ENCODE measurements around the gene KCNG2.

KCNG2 gene

GRCh38 chr18:79896738-79897137 is 99.0 kb downstream of the KCNG2 start:
- no peaks in the 10 kb centered on the region for H4K20me1 ChIP-seq (ENCODE audit: insufficient read depth, low read length)
- H2AFZ ChIP-seq (ENCODE audit: low read depth, low read length) = no peak overlapping the region
- H3K79me2 ChIP-seq (ENCODE audit: low read length) = no peaks in the 10 kb centered on the region
- no peak overlapping the region for H3K4me2 ChIP-seq (ENCODE audit: low read length)
- H3K27me3 ChIP-seq (ENCODE audit: low read depth, low read length) = no peaks in the 10 kb centered on the region
- TF ChIP-seq CTCF (IDR thresholded peaks at IDR 0.05; ENCODE audit: low read depth, low read length) = no peak
- no peak for TF ChIP-seq EZH2phosphoT487 (IDR thresholded peaks at IDR 0.05; ENCODE audit: low read depth)
- no peak overlapping the region for H3K9ac ChIP-seq (ENCODE audit: low read length)
- H3K4me1 ChIP-seq (ENCODE audit: low read length) = no peaks in the 10 kb centered on the region
- peaks cover 66% of the 10 kb centered on the region for H3K9me3 ChIP-seq (ENCODE audit: insufficient read depth, low read length)
- H3K36me3 ChIP-seq (replicated peaks; ENCODE audit: low read depth, low read length) = peaks cover 43% of the 10 kb centered on the region
- H3K4me3 ChIP-seq (ENCODE audit: low read length) = no peak overlapping the region
- H3K27ac ChIP-seq (ENCODE audit: low read length) = no peak overlapping the region

- H3K79me2 ChIP-seq (ENCODE audit: low read length) = no peaks in the 10 kb centered on the region
- H4K20me1 ChIP-seq (ENCODE audit: insufficient read depth, low read length) = no peaks in the 10 kb centered on the region
- H3K4me1 ChIP-seq (ENCODE audit: low read length) = no peaks in the 10 kb centered on the region
- no peak overlapping the region for H3K27ac ChIP-seq (ENCODE audit: low read length)
- peaks cover 61% of the 10 kb centered on the region for H3K9me3 ChIP-seq (ENCODE audit: insufficient read depth, low read length)
- H2AFZ ChIP-seq (ENCODE audit: low read depth, low read length) = no peak overlapping the region
- H3K4me2 ChIP-seq (ENCODE audit: low read length) = no peak overlapping the region
- no peak overlapping the region for H3K9ac ChIP-seq (ENCODE audit: low read length)
- H3K27me3 ChIP-seq (ENCODE audit: low read depth, low read length) = no peaks in the 10 kb centered on the region
- H3K4me3 ChIP-seq (ENCODE audit: low read length) = no peak overlapping the region
- no peak for TF ChIP-seq CTCF (IDR thresholded peaks at IDR 0.05; ENCODE audit: low read depth, low read length)
- no peak for TF ChIP-seq EZH2phosphoT487 (IDR thresholded peaks at IDR 0.05; ENCODE audit: low read depth)
- H3K36me3 ChIP-seq (replicated peaks; ENCODE audit: low read depth, low read length) = peaks cover 57% of the 10 kb centered on the region
These were observed 100.3 kb downstream of the KCNG2 start for GRCh38 chr18:79897940-79898625.

DNA sequence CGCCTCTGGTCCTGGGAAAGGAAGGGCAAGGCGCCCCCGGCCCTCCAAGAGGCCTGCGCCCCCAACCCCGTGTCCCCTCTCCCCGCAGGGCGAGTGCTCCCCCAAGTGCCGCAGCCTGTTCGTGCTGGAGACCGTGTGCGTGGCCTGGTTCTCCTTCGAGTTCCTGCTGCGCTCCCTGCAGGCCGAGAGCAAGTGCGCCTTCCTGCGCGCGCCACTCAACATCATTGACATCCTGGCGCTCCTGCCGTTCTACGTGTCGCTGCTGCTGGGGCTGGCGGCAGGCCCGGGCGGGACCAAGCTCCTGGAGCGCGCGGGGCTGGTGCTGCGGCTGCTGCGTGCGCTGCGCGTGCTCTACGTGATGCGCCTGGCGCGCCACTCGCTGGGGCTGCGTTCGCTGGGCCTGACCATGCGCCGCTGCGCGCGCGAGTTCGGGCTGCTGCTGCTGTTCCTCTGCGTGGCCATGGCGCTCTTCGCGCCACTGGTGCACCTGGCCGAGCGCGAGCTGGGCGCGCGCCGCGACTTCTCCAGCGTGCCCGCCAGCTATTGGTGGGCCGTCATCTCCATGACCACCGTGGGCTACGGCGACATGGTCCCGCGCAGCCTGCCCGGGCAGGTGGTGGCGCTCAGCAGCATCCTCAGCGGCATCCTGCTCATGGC is 101.3 kb downstream of the KCNG2 start:
- H4K20me1 ChIP-seq (ENCODE audit: insufficient read depth, low read length) = no peaks in the 10 kb centered on the region
- no peak overlapping the region for H3K4me2 ChIP-seq (ENCODE audit: low read length)
- no peak overlapping the region for H3K4me3 ChIP-seq (ENCODE audit: low read length)
- no peak overlapping the region for H3K9ac ChIP-seq (ENCODE audit: low read length)
- no peaks in the 10 kb centered on the region for H3K4me1 ChIP-seq (ENCODE audit: low read length)
- H2AFZ ChIP-seq (ENCODE audit: low read depth, low read length) = no peak overlapping the region
- H3K79me2 ChIP-seq (ENCODE audit: low read length) = no peaks in the 10 kb centered on the region
- H3K36me3 ChIP-seq (replicated peaks; ENCODE audit: low read depth, low read length) = peaks cover 67% of the 10 kb centered on the region
- H3K27me3 ChIP-seq (ENCODE audit: low read depth, low read length) = no peaks in the 10 kb centered on the region
- H3K27ac ChIP-seq (ENCODE audit: low read length) = no peak overlapping the region
- no peak for TF ChIP-seq CTCF (IDR thresholded peaks at IDR 0.05; ENCODE audit: low read depth, low read length)
- no peak for TF ChIP-seq EZH2phosphoT487 (IDR thresholded peaks at IDR 0.05; ENCODE audit: low read depth)
- H3K9me3 ChIP-seq (ENCODE audit: insufficient read depth, low read length) = peaks cover 56% of the 10 kb centered on the region

- no peak overlapping the region for H3K9ac ChIP-seq (ENCODE audit: low read length)
- no peak overlapping the region for H2AFZ ChIP-seq (ENCODE audit: low read depth, low read length)
- H4K20me1 ChIP-seq (ENCODE audit: insufficient read depth, low read length) = no peaks in the 10 kb centered on the region
- no peak overlapping the region for H3K4me3 ChIP-seq (ENCODE audit: low read length)
- H3K4me1 ChIP-seq (ENCODE audit: low read length) = no peaks in the 10 kb centered on the region
- no peak overlapping the region for H3K4me2 ChIP-seq (ENCODE audit: low read length)
- no peak overlapping the region for H3K27ac ChIP-seq (ENCODE audit: low read length)
- TF ChIP-seq CTCF (IDR thresholded peaks at IDR 0.05; ENCODE audit: low read depth, low read length) (no peak), EZH2phosphoT487 (IDR thresholded peaks at IDR 0.05; ENCODE audit: low read depth) (no peak)
- no peaks in the 10 kb centered on the region for H3K79me2 ChIP-seq (ENCODE audit: low read length)
- H3K9me3 ChIP-seq (ENCODE audit: insufficient read depth, low read length) = peaks cover 52% of the 10 kb centered on the region
- no peaks in the 10 kb centered on the region for H3K27me3 ChIP-seq (ENCODE audit: low read depth, low read length)
- peaks cover 74% of the 10 kb centered on the region for H3K36me3 ChIP-seq (replicated peaks; ENCODE audit: low read depth, low read length)
These were observed 102.1 kb downstream of the KCNG2 start for GRCh38 chr18:79899609-79900445.
